GM18873 (cell line): Measurements from ENCODE around the gene JMJD1C.

ENCODE experiments used
- ATAC-seq: cut with Tn5 transposase; IDR thresholded peaks from one replicate; pipeline ENCODE4 v1.9.1; 2021; ENCODE audit warnings: mild to moderate bottlenecking, moderate library complexity, moderate number of reproducible peaks; ENCODE audit not compliant: unreplicated experiment, low FRiP score

JMJD1C gene

GRCh38 chr10:63439607-63440006 is 26.2 kb downstream of the JMJD1C start:
- ATAC-seq = no peak

- no peak for ATAC-seq
These were observed 27.0 kb downstream of the JMJD1C start for GRCh38 chr10:63438506-63439498.

GRCh38 chr10:63437116-63437949 is 28.4 kb downstream of the JMJD1C start:
- ATAC-seq = no peak

GRCh38 chr10:63436225-63436624 is 29.6 kb downstream of the JMJD1C start:
- no peak for ATAC-seq

- ATAC-seq = no peak
These were observed 30.6 kb downstream of the JMJD1C start for GRCh38 chr10:63434866-63435854.

GRCh38 chr10:63431962-63432797 is 33.6 kb downstream of the JMJD1C start:
- ATAC-seq = no peak

GRCh38 chr10:63430999-63431356 is 34.8 kb downstream of the JMJD1C start:
- no peak for ATAC-seq

- no peak for ATAC-seq
These were observed 35.4 kb downstream of the JMJD1C start for GRCh38 chr10:63430091-63430998.

GRCh38 chr10:63429281-63429680 is 36.5 kb downstream of the JMJD1C start:
- ATAC-seq = no peak

GRCh38 chr10:63427013-63427412 is 38.8 kb downstream of the JMJD1C start:
- no peak for ATAC-seq

- no peak for ATAC-seq
These were observed 40.3 kb downstream of the JMJD1C start for GRCh38 chr10:63425512-63425911.

- no peak for ATAC-seq
These were observed 41.2 kb downstream of the JMJD1C start for GRCh38 chr10:63424576-63424975.

GRCh38 chr10:63423494-63423893 is 42.3 kb downstream of the JMJD1C start:
- ATAC-seq = no peak

- peak; percentile 81 for ATAC-seq
These were observed 44.2 kb downstream of the JMJD1C start for GRCh38 chr10:63421591-63421990.

GRCh38 chr10:63416376-63416775 is 49.4 kb downstream of the JMJD1C start:
- ATAC-seq = no peak

GRCh38 chr10:63415640-63416244 is 50.0 kb downstream of the JMJD1C start:
- no peak for ATAC-seq

GRCh38 chr10:63414481-63415260 is 51.1 kb downstream of the JMJD1C start:
- no peak for ATAC-seq
